Measurements from ENCODE around the gene HRCT1.
A peak's percentile ranks its signal among the peaks of the same experiment; 100 is the strongest.

HRCT1 gene

DNA sequence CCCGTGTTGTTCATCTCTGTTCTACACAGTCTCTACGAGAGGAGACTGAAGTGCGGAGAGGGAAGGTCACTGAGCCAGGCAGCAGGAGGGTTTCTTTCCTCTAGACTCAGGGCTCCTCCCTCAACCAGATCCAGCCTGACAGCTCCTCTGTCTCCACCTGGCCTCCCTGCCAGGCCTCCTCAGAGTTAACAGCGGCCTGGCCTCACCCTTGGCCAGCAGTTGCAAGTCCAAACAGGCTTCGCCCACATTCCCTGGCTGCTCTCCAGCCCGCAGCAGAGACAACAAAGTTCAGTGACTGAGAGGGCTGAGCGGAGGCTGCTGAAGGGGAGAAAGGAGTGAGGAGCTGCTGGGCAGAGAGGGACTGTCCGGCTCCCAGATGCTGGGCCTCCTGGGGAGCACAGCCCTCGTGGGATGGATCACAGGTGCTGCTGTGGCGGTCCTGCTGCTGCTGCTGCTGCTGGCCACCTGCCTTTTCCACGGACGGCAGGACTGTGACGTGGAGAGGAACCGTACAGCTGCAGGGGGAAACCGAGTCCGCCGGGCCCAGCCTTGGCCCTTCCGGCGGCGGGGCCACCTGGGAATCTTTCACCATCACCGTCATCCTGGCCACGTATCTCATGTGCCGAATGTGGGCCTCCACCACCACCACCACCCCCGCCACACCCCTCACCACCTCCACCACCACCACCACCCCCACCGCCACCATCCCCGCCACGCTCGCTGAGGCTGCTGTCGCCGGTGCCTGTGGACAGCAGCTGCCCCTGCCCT lies at the start of gene HRCT1:
HRCT1 (plus strand) TSS at position 291 of the 768 bp plus-strand sequence; CDS start at position 377, 86 bp downstream.
- TF ChIP-seq, protein P1, sequence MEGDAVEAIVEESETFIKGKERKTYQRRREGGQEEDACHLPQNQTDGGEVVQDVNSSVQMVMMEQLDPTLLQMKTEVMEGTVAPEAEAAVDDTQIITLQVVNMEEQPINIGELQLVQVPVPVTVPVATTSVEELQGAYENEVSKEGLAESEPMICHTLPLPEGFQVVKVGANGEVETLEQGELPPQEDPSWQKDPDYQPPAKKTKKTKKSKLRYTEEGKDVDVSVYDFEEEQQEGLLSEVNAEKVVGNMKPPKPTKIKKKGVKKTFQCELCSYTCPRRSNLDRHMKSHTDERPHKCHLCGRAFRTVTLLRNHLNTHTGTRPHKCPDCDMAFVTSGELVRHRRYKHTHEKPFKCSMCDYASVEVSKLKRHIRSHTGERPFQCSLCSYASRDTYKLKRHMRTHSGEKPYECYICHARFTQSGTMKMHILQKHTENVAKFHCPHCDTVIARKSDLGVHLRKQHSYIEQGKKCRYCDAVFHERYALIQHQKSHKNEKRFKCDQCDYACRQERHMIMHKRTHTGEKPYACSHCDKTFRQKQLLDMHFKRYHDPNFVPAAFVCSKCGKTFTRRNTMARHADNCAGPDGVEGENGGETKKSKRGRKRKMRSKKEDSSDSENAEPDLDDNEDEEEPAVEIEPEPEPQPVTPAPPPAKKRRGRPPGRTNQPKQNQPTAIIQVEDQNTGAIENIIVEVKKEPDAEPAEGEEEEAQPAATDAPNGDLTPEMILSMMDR (IDR thresholded peaks at IDR 0.05; ENCODE audit: low read depth, low read length), result no peak
- peak; percentile 81 for DNase-seq (ENCODE audit: extremely low read depth, low read depth)

DNA sequence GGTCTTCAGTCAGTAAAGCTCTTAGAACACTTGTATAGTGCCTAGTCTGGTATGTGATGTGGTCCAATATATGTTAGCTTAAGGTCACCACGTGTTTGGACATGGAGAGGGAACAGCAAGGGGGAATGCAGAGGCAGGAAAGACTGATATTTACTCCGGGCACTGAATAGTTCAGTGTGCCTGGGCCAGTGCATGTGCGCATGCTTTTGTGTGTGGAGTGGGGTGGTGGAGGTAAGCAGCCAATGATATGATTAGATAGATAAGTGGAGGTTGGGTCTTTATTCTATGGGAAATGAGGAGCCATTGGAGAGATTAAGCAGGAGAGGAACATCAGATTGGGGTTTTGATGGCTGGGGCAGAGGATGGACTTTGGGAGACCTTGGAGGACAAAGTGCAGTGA lies 49.8 kb upstream of the HRCT1 start:
- TF ChIP-seq, protein P1 (IDR thresholded peaks at IDR 0.05; ENCODE audit: low read depth, low read length), result no peak
- DNase-seq (ENCODE audit: extremely low read depth, low read depth), result no peak

DNA sequence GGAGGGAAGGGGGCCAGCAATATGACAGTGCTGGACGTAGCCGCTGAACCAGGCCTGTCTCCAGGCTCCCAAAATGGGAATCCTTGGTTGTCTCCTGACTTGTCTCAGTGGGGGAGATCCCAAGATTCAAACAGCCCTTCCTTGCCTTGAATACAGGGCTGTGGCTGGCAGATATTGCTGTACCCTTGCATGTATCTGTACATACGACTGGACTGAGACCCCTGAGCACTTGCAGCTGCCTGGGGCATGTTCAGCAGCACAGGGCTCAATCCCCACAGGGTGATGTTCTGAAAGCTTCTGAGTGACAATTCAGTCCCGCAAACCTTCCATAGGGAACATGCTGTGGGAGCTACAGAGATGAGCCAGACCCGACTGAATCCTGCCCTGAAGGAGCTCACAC lies 49.1 kb upstream of the HRCT1 start:
- TF ChIP-seq, protein P1 (IDR thresholded peaks at IDR 0.05; ENCODE audit: low read depth, low read length), result no peak
- no peak for DNase-seq (ENCODE audit: extremely low read depth, low read depth)

DNA sequence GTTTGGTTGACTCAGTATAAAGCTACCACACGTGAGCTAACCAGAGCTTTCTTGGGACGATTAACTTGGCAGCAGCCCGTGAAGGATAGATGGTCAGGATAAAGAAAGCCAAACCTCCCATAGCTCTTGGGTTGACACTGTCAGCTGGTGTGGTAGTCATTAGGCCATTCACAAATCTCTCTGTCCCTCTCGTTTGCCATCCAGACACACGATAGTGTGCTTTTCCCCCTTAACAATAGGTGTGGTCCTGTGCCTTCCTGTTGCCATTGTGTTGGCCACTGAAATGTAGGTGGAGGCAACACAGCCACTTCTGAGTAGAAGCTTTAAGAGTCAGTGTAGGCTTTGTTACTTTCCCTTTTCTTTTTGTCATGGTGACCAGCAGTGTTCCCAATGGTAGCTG lies 47.5 kb upstream of the HRCT1 start:
- TF ChIP-seq, protein P1 (IDR thresholded peaks at IDR 0.05; ENCODE audit: low read depth, low read length), result no peak
- no peak for DNase-seq (ENCODE audit: extremely low read depth, low read depth)

DNA sequence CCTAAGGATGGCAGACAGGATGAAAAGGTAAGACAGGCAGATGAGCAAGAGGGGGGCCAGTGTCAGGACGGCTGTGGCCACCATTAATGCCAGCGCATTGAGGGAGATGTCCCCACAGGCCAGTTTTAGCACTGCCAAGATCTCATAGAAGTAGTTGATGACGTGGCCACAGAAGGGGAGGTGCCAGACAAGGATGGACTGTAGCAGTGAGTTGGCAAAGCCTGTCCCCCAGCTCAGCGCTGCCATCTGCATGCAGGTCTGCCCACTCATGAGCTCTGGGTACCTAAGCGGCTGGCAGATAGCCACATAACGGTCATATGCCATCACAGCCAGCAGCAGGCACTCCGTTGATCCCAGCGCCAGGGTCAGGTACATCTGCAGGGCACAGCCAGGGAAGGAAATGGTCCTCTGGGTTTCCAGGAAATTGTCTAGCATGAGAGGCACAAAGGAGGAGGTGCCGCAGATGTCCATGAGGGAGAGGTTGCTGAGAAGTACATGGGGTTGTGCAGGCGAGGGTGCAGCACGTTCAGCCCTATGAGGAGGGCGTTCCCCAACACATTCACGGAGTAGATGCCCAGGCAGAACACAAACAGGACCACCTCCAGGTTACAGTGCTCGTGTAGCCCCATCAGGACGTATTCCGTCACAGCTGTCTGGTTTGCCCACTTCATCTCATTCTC lies 46.6 kb upstream of the HRCT1 start:
- TF ChIP-seq, protein P1 (IDR thresholded peaks at IDR 0.05; ENCODE audit: low read depth, low read length), result no peak
- no peak for DNase-seq (ENCODE audit: extremely low read depth, low read depth)

DNA sequence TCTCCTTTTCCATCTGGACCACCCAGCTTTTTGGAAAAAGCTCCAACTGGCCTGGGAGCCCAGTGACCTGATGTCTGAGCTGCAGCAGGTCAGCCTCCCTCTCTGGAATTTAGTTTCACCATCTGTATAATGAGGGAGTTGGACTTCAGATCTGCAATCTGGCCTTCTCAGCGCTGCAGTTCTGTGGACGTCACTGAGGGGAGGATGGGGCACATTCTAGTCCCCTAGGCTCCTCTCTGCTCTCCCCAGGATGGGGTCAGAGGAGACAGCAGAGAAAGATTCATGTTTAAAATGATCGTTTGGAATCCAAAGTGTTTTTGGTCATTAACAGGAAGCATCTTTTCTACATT lies 46.0 kb upstream of the HRCT1 start:
- DNase-seq (ENCODE audit: extremely low read depth, low read depth), result no peak
- TF ChIP-seq, protein P1 (IDR thresholded peaks at IDR 0.05; ENCODE audit: low read depth, low read length), result no peak

DNA sequence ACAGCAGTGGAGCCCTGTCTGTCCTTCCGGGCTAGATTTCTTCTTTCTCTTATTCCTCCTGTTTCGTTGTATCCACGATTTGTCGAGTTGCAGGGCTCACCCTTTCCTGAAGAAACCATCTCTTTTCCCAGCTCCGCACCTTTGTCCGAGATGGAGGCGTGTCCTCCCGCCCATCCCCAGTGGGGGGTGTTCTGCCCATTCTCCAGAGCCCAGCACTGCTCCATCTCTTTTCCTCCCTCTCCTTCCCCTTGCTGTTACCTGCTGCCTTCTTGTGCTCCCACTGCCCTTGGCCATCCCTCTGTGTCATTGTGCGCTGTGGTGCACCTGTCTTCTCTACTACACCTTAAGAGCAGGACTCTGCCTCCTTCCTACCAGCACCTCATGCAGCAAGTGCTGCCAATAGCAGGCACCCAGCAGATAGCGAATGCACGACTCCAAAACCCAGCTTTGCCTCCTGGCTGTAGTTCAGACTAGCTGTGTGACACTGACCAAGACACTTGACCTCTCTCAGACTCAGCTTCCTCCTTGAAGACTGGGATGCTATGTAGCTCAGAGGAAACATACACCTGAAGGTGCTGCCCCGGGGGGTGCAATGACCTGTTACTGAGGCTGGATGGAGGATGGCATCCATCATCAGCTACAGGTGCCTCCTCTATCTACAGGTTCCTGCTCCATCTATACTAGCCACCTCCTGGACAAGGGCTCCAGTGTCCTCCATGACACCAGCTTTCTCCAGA lies 44.7 kb upstream of the HRCT1 start:
- TF ChIP-seq, protein P1 (IDR thresholded peaks at IDR 0.05; ENCODE audit: low read depth, low read length), result no peak
- DNase-seq (ENCODE audit: extremely low read depth, low read depth), result no peak
